NCI-H748 treated with DMSO at 0.1 percent for 48 hours (cell line): ENCODE measurements around the gene GCNT1.
"Not testable (repeated sequence)": the region's sequence is repeated elsewhere in the genome, so short reads cannot be mapped to it uniquely, and the experiment has no call there.

Experiments used
- DNase-seq: peaks from one replicate; lab custom pipeline; 2025; lab: John Stamatoyannopoulos, UW

Gene GCNT1

GRCh38 chr9:76458903-76459693 is at the start of gene GCNT1:
TSS of gene GCNT1 (plus strand) at chr9:76459182. CDS start at chr9:76502382, 43,200 bp downstream.
- DNase-seq = peak; percentile 85

DNA sequence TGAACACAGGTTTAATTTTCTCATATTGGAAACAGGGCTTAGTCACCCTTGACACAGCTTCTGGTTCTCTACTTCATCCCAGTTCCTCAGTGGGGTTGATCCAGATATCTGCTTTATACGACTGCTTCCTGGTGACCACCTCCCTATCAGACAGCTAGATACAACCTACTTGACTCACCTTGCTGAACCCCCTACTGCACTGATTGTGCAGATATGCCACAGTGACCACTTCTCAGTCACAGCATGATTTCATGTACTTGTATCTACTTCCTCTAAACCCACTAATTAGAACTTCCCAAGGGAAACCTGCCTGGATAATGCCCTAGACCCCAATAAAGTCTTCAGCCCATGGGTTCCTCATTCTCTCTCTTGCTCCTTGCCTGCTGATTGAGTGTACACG is 46.3 kb upstream of the GCNT1 start:
- no peak for DNase-seq

GRCh38 chr9:76413658-76414057 is 45.3 kb upstream of the GCNT1 start:
- DNase-seq = no peak

GRCh38 chr9:76414661-76415060 is 44.3 kb upstream of the GCNT1 start:
- no peak for DNase-seq

DNA sequence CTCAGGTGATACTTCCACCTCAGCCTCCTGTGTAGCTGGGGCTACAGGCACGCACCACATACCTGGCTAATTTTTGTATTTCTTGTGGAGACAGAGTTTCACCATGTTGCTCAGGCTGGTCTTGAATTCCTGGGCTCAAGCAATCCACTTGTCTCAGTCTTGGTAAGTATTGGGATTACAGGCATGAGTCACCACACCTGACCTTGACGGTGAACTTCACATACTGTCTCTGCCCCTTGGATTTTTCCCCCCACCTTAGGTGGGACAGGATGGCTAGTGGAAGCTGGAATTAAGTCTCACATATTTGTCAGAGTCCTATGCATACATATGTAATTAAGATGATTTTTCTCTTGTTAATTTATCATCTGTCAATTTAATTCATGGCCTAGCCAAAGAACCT is 43.8 kb upstream of the GCNT1 start:
- DNase-seq = no peak

DNA sequence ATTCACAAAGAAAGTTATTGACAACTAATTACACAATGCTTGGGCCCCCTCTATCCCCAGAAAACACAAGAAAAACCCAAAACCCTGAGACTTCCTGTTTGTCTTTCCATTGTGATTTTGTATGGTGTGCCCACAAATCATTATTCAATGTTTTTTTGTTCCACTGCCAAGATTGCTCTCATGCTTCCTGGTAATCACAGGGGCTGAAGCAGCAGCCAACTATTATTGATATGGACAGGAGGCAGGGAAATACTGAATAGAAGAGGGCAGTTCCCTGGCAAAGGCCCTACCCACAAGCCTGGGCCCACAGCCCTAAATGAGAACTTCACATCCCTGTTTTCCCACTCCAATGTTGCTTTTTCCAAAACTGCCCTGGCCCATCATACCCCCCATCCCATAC is 43.3 kb upstream of the GCNT1 start:
- peak; percentile 79 for DNase-seq

- DNase-seq = no peak
These were observed 41.6 kb upstream of the GCNT1 start for GRCh38 chr9:76417394-76417793.

GRCh38 chr9:76419782-76420380 is 39.1 kb upstream of the GCNT1 start:
- peak; percentile 16 for DNase-seq

DNA sequence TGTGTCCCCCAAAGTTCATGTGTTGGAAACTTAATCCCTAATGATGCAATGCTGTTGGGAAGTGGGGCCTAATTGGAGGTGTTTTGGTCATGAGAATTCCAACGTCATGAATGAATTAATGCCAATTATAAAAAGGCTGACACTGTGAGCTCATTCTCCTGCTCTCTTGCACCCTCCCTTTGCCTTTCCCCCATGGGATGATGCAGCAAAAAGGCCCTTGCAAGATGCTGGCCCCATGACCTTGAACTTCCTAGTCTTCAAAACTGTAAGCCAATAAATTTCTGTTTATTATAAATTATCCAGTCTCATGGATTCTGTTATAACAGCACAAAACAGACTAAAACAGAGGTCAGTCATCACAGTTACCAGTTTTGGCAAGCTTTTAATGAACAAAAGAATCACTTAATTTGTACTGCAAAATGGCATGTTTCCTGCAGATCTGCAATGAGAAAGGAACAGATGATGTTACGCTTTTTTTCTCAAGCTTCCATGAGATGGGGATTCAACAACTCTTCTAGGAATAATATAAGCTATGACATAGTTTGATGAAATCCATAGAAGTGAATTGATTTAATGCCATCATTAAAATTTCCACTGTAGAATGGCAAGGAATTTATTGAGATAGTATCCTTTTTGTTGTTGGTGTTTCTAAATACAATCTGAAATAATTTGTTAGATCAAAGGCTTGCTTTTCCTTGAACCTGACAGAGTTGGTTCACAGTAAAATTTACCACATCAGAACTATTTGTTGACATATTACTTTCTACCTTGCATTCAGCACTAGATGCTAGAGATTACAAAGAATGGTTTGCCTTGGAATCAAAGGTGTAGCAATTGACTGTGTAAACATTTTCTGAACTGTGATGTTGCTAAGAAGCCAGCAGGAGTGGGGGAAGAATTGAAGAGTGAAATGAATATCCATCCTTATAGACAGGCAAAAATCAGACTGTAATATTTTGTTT is 35.5 kb upstream of the GCNT1 start:
- DNase-seq = no peak

DNA sequence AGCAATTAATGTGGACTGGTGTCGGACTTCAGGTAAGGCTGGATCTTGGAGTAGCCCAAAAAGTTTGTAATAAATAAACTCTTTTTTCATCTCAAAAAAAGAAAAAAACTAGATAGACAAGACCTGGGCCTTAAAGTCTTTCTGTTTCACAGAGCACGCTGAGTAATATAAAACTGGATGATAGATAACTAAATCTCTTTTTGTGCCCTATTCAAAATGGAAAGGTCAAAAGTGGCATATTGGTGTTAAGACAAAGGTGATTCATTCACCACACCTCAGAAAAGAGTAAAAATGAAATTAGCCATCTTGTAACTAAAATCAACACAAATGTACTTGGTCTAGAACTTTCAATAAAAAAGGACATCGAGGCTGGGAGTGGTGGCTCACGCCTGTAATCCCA is 34.5 kb upstream of the GCNT1 start:
- no peak for DNase-seq

- DNase-seq = no peak
These were observed 33.1 kb upstream of the GCNT1 start for GRCh38 chr9:76425677-76426453.

DNA sequence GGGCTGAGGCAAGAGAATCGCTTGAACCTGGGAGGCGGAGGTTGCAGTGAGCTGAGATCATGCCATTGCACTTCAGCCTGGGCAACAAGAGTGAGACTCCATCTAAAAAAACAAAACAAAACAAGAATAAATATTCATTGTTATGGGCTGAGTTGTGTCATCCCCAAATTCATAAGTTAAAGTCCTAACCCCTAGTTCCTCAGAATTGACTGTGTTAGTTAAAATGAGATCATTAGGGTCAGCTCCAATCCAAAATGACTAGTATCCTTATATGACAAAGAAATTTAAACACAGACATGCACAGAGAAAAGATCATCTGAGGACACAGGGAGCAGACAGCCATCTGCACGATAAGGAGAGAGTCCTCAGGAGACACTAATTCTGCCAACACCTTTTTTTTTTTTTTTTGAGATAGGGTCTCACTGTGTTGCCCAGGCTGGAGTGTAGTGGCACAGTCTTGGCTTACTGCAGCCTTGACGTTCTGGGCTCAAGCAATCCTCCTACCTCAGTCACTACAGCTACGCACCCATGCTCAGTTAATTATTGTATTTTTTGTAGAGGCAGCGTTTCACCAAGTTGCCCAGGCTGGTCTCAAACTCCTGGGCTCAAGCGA is 32.1 kb upstream of the GCNT1 start:
- no peak for DNase-seq

DNA sequence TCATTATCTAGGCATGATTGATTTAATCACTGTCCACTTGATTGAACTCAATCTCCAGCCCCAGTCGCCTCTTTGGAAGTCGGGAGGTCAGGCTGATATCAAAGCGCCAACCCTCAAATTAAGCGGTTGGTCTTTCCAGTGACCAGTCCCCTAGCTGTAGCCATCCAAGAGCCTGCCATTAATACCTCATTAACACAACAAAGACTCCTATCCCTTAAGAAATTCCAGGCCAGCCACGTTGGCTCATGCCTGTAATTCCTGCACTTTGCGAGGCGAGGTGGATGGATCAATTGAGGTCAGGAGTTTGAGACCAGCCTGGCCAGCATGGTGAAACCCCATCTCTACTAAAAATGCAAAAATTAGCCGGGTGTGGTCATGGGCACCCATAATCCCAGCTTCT is 27.4 kb upstream of the GCNT1 start:
- no peak for DNase-seq

GRCh38 chr9:76433406-76433805 is 25.6 kb upstream of the GCNT1 start:
- DNase-seq = no peak

GRCh38 chr9:76433836-76434235 is 25.1 kb upstream of the GCNT1 start:
- DNase-seq = no peak

- DNase-seq = not testable (repeated sequence)
These were observed 24.1 kb upstream of the GCNT1 start for GRCh38 chr9:76434897-76435296.

DNA sequence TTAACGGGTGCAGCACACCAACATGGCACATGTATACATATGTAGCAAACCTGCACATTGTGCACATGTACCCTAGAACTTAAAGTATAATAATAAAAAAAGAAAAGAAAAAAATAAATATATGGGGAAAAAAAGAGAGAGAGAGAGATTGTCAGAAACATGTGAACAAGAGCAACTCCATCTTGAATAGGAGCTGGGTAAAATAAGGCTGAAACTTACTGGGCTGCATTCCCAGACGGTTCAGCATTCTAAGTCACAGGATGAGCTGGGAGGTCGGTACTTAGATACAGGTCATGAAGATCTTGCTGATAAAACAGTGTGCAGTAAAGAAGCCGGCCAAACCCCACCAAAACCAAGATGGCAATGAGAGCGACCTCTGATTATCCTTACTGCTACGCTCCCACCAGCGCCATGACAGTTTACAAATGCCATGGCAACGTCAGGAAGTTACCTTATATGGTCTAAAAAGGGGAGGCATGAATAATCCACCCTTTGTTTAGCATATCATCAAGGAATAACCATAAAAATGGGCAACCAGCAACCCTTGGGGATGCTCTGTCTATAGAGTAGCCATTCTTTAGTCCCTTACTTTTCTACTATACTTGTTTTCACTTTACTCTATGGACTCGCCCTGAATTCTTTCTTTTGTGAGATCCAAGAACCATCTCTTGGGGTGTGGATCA is 21.8 kb upstream of the GCNT1 start:
- DNase-seq = not testable (repeated sequence)

DNA sequence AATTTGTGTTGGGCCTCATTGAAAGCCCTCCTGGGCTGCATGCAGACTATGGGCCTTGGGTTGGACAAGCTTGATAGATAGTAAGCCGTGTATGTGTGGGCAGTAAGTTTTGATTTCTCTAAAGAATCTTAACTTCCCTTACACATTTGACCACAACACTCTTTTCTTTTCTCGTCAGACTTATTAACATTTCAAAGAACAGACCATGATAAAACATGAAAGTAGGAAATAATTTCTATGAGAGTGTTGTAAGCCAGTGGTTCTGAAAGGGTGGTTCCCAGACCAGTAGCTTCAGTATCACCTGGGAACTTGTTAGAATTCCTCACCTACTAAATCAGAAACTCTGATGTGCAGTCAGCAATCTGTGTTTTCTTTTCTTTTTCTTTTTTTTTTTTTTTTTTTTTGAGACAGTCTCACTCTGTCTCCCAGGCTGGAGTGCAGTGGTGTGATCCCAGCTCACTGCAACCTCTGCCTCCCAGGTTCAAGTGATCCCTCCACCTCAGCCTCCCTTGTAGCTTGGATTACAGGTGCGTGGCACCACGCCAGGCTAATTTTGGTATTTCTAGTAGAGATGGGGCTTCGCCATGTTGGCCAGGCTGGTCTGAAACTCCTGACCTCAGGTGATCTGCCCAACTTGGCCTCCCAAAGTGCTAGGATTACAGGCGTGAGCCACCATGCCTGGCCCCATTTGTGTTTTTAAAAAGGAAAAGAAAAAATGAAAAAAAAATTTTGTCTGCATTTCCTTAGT is 20.0 kb upstream of the GCNT1 start:
- DNase-seq = no peak

DNA sequence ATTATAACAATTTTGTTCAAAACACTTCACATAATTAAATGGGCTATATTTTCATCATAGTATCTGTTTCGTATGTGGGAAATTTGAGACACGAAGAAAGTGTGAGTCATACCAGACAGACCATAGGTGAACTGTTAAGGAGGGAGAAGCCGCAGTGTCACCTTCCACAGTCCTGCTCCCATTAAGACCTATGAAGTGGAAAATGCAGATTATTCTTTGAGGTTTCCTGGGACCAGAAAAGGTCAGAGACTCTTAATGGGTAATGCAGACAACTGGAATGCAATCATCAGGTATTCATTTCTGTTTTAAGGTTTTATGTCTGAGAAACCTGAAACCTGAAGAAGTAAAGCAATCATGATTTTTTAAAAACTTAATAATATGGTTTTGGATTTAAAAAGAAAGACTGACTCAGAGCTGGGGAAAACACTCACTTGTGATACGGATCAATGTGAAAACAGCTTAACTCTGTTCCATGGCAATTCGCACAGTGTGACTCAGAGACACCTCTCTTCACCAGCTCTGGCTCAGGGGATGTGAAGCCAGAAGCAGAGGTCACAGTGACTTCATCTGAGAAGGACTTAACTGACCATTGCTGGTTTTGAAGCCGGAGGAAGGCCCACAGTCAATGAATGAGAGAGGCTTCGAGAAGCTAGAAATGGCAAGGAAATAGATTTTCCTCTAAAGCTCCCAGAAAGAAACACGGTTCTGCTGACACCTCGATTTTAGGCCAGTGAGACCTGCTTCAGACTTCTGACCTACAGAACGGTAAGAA is 17.2 kb upstream of the GCNT1 start:
- DNase-seq = no peak
